CMK (cell line): ENCODE measurements around the gene RBM26.
"Not testable (repeated sequence)": the region's sequence is repeated elsewhere in the genome, so short reads cannot be mapped to it uniquely, and the experiment has no call there.

Experiments
- DNase-seq: peaks from one replicate; pipeline ENCODE4 v3.0.0-alpha.2; 2010; ENCODE audit warnings: low read depth

The RBM26 gene

DNA sequence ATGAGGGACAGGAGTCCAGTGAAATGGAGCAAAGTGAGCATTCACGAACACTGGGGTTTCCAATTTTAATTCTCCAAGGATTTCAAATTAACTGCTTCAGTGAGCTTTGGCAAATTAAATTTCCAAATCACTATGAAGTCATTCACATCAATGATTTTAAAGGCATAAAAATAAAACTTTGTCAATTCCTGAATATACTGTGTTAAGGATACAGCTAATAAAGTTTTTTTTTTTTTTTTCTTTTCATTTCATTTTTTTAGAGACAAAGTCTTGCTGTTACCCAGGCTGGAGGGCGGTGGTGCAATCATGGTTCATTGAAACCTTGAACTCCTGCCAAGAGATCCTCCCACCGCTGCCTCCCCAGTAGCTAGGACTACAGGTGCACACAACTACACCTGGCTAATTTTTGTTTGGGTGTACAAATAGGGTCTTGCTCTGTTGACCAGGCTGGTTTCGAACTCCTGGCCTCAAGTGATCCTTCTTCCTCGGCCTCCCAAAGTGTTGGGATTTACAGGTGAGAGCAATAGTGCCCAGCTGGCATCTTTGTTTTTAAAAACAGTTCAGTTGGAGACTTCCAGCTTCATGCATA, 21.9 kb downstream of the RBM26 start:
- no peak for DNase-seq

DNA sequence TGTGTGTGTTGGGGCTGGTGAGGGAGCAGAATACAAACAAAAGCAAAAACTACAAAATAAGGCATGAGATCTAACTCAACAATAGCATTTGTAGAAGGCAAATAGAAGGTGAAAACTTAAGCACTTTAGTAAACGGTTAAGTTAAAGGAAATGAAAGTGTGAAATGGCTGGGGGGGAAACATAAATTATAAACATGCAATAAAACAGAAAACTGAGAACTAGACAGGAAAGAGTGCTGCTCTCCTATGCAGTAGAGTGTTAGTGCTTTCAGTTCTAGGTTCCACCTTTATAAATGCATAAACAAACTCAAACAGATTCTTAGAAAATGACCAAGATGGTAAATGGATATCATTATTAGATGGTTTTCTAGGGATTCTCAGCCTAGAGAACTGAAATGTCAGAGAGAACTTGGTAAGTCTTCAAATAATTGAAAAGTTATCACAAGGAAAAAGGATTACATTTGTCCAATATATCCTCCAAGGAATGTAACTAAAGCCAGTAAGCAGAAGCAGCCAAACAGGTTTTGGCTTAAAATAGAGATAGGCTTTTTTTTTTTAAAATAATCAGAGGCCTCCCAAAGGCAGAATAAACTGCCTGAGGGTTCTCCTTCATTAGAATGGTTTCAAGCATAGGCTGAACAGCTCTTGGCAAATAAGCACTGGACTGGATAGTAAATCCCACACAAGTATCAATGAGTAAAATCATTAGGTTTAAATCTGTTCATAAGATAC, 23.3 kb downstream of the RBM26 start:
- DNase-seq: no peak

DNA sequence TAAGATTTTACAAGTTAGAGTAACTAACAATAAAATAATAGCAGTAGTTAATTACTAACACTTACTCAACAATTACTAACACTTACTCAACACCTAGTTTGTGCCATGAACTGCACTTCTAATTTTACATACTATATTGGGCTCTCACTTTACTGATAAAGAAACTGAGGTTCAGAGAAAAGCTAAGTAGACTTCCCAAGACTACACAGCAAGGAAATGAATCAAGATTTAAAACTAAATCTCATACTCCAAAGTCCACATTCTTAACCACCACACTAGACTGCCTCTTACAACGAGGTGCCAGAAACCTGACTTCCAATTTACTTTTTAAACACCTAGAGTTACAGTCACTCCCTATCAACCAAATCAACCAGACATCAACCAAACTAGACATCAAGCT, 25.1 kb downstream of the RBM26 start:
- DNase-seq: no peak

DNA sequence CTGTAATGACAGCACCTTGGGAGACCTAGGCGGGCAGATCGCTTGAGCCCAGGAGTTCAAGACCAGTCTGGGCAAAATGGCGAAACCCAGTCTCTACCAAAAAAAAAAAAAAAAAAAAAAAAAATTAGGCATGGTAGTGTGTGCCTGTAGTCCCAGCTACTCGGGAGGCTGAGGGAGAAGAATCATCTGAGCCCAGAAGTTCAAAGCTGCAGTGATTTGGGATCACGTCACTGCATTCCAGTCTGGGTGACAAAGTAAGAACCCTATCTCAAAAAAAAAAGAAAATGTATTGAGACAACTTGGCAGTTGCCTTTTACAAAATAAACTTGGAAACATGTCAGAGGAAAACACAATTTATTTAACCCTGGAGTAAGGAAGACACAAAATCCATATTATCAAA, 26.8 kb downstream of the RBM26 start:
- no peak for DNase-seq

DNA sequence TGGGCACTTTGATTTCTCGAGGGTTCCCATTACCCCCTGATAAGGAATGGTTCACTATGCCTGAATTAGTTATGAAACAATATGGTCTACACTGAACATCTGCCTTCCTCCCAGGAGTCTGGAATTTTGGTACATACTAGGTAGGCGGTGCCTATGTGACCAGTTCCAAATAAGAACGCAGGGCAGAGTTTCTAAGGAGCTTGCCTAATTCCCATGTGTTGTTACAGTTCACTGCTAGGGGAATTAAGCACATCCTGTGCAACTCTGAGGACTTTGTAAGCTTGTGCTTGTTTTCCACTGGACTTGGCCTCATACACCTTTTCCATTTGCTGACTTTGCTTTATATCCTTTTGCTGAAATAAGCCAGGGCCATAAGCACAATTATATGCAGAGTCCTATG, 29.2 kb downstream of the RBM26 start:
- DNase-seq: no peak

DNA sequence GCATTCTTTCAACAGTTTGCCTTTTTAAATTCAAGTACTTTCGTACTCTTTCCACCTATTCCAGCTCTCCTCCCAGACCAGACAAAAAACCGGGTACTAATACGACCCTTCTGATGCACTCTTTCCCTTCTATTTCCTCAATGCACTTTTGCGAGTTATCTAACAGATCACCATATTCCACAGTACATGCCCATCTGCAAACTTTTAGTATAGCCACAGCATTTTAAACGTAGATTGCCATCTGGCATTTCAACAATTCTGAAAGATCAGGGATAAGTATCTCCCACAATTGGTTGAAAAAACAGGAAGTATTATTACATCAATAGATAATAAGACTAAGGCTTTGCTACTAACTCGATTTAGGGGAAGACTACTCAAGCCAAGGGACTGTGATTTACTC, 31.5 kb downstream of the RBM26 start:
- DNase-seq: no peak

DNA sequence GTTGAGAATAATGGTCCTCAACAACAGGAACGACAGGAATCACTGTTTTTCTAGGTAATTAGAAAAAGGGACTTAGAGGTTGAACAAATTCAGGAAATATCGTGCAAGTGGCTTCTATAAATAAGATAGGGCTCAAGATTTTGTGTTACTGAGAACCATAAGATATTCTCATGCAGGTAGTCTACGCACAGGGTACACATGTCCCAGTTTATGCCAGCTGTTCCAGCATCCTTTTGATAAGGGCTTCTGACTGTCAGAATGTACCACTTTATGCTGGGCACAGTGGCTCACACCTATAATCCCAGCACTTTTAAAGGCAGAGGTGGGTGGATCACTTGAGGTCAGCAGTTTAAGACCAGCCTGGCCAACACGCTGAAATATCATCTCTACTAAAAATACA, 32.1 kb downstream of the RBM26 start:
- DNase-seq: no peak

DNA sequence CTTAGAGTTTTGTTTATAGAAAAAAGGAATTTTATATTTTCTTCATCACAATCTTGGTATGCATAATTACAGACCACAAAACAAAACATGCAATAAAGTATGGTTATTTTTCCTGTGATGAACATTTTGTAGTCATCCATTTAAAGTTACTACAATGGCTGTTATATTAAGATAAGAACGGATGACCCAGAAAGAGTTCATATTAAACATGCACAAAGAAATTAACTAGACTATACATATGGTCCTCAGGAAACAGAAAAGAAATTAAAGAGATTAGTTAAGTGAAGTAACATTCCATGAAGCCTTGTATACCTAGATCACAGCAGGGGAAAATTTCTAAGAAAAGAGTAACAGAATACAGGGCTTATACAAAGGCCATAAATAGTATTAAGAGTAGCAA, 36.8 kb downstream of the RBM26 start:
- no peak for DNase-seq

DNA sequence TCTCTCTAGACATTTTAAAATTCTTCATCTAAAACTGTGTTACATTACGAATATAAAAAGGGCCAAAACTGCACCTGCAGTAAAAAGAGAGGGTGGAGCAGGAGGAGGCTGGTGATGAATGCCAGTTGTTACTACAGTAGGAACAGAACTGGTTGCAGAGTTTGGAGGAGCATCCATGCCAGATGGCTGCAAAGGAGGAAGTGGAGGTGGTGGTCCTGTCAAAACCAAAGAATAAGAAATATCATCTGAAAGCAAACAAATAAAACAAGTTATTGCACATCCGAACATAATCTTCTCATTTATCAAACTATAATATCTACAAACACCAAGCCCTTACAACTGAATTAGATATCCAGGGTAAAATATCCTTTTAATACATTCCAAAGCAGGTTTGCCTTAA, 40.1 kb downstream of the RBM26 start:
- no peak for DNase-seq

DNA sequence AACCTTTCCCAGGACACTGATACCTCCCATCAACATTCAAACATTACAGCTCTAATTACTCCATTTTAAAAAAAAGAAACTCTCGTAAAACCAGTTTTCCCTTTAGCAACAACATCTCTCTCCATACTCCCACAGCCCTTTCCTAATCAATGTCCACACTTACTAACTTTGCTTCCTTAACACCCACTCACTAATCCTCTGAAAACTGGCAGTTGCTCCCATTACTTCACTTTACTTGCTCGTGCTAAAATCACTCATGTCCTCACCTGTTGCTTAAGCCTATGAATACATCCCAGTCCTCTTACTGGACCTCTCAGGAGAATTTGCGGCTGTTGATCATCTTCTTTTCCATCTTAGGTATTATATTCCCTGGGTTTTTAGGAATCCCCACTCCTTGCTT, 44.8 kb downstream of the RBM26 start:
- no peak for DNase-seq

DNA sequence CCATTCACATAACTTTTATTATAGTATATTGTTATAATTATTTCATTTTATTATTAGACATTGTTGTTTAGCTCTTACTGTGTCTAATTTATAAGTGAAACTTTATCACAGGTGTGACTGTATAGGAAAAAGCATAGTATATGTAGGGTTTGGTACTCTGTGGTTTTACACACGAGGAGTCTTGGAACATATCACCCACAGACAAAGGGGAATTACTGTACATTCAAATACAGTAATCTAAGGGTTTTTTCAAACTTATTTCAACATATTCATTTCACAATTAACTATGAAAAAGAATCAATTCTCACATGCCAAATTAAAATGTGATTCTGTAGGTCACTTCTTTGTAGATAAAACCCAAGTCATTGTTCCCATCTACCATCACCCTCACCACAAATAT, 46.0 kb downstream of the RBM26 start:
- no peak for DNase-seq

DNA sequence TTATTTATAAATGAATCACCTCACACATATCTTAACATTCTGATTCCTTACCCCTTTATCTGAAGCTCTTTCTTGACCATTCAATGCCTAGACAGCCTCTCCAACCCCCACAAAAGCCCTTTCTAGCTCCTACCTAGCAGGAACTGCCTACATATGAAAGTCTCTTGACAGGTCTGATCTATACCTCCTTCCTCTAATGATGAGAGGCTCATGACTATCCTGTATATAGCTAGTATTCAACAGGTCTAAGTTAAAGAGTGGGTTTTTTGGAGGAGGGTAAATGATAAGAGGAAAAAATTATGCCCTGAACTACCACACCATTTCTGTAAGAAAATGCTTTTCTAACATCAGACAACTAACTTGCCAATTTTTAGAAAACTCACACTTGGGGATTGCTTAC, 47.0 kb downstream of the RBM26 start:
- no peak for DNase-seq

DNA sequence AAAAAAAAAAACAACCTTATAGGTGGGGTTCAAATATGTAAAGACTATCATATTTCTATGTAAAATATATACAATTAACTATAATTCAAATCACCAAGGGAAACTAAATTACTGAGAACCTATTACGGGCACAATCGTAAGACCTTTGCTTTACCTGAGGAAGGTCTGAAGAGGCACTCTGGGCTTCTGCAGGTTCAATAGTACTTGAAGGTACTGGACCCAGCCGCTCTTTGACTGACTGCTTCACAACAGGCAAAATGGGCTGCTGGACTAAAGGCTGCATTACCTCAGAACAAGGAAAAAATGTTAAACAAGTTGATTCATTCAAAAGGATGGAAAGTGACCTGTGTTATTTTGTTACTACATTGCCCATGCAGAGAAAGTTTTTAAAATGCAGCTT, 51.8 kb downstream of the RBM26 start:
- no peak for DNase-seq

DNA sequence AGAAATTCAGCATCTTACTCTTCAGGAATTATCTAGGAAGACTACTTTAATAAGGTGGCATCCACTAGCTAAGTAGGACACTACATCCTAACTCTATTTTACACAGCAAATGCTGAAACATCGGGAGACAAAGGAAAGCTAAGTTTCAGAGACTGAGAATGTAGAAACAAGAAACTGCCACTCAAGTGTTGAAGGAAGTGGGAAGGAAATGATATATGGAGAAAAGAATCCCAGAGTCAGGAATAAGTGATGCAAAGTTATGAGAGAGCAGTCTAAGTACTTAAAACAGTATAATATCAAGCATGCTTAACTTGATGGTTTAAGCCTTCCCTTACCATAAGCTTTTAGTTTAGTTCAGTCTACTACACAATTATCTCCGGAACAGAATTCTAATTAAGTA, 52.4 kb downstream of the RBM26 start:
- no peak for DNase-seq

DNA sequence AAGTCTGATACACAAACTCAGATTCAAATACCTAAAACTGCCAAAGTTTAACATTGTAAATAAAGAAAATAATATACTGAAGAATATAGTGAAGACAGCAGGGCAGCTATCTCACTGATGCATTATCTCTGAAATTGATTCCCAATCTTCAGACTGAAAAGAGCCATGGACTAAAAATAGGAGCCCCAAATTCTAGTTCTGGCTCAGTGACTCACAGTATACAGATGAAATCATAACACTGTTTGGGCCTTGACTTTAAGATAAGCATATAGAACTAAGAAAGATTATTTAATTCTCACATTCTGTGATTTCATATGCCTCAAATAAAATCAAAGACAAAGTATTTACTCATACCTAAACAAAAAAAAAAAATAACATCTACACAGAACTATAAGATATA, 53.9 kb downstream of the RBM26 start:
- no peak for DNase-seq

DNA sequence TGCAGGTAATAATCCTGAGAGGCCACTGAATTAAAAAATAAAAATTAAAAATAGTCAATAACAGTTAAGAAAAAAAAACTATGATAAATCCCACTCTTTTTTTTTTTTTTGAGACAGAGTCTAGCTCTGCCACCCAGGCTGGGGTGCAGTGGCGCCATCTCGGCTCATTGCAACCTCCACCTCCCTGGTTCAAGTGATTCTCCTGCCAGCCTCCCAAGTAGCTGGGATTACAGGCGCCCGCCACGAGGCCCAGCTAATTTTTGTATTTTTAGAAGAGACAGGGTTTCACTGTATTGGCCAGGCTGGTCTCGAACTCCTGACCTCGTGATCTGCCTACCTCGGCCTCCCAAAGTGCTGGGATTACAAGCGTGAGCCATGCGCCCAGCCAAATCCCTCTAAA, 56.4 kb downstream of the RBM26 start:
- not testable (repeated sequence) for DNase-seq

DNA sequence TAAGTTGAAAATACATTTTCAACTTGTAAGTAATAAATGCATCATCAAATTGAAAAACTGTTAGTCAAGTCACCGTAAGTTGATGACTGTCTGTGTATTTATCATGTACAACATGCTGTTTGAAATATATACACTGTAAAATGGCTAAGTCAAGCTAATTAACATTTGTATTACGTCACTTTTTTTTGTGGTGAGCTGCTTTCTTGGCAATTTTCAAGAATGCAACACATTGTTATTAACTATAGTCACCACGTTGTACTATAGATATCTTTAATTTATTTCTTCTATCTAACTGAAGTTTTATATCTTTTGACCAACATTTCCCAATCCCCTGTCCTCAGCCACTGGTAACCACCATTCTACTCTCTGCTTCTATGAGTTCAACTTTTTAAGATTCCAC, 57.0 kb downstream of the RBM26 start:
- no peak for DNase-seq

DNA sequence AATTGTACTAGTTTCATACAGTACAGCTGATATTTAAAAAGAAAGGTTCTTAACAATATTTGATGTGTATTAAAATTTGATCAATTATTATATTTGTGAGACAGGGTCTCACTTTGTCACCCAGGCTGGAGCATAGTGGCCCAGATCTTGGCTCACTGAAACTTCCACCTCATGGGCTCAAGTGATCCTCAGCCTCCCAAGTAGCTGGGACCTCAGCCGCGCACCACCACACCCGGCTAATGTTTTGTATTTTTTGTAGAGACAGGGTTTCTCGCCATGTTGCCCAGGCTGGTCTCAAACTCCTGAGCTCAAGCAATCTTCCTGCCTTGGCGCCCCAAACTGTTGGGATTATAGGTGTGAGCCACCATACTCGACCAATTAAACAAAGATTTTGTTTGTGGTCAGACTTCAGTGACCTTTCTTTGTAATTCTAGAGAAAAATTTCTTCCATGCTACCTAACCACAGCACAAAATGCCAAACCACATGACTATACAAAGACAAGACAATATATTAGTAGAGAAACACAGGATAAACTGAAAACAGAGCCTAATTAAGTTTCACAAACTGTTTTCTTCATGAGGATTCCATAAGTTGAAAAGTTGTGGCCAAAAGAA, 59.6 kb downstream of the RBM26 start:
- no peak for DNase-seq

DNA sequence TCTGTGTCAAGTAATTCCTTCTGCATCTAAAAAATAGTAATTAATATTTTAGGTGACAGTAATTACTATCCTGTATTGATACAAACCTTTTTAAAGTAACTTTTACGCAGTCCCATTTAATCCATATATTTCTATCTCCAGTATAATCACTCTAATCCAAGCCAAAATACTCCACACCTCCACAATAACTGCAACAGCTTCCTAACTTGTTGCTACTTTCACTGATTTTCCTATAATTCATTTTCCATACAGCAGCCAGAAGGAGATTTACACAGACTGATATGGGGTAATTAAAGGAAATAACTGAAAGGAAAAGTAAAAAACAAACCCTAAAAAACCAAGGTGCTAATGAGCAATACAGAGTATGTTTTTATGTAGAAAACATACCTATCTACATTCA, 64.9 kb downstream of the RBM26 start:
- no peak for DNase-seq

DNA sequence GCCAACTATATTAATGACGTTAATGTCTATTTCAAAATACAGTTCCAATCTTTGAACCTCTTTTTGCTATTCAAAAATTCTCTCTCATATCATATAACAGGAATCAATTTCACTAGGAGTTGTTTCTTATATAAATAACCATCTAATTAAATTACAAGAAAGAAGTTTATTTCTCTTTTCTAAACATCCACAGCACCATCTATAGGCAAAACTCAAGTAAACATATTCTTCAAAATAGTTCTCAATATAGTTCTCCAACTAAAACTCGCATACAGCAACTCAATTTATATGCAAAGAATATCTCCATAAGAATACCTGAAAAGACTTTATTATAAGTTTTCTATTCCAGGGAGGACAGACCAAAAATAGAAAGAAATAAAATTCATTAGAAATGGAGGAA, 65.6 kb downstream of the RBM26 start:
- DNase-seq: no peak

DNA sequence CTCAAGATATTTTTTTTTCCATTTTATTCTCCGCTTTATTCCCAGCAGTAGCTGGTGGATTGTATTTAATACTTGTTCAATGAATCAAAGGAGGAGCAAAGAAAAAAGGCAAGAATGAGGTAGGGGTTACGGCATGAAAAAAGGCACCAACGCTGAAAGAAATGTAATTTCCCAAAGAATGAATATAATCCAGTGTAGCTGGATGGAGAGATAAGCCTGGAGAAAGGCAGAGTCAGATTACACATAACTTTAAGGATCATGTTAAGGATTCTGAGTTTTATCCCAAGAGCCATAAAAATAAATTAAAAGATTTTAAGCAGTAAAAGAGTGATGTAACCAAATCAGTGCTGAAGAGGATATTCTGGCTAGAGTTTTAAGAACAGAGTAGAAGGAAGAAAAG, 67.7 kb downstream of the RBM26 start:
- DNase-seq: no peak

DNA sequence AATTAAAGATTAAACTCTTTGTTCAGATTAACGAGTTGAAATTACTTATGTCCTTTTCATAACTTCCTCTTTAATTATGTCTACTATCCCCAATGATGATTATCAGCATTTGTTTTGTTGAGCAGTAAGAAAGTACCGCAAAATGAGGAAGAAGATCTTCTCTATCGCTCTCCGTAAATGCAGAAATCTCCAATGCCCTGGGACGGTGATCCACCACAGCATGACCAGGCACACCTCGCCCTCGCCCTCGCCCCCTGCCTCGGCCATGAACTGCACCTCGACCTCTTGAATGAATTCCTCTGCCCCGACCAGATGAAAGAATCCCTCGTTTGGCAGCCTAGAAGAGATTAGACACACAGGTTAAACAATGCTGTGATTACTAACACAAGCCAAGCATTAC, 69.1 kb downstream of the RBM26 start:
- DNase-seq: no peak

DNA sequence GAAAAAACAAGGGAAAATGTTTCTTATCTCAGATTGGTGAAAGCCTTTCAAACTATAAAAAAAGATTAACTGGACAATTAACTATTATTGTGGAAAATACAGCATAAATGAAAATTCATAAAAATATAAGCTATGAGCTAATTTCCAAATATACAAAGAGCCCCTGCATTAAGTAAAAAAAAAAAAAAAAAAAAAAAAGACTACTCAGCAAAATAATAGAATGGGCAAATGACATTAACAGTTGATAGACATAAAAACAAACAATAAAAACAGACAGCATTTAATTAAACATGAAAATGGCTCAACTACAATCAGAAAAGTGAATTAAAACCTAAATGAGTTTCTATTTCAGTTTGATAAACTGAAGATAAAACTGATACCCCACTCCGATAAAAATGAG, 77.5 kb downstream of the RBM26 start:
- no peak for DNase-seq

DNA sequence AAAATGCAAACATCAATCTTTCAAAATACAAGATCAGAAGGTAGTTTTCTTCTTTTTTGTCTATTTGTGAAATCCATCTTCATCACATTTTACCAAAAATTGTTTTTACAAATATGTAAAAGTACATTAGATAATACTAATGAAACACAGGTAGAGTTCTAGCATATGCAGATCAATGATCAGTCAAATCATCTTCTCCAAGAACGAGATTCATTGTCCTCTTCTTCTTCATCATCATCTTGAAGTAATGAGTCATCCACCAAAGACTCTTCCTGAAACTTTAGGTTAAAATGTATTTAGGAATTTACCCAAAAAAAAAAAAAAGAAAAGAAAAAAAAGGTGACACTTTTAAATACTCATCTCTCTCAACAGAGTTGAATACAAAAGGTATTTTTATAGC, 85.6 kb downstream of the RBM26 start:
- no peak for DNase-seq
